ENCODE data around the gene CTCFL.
"Not testable (repeated sequence)": the region's sequence is repeated elsewhere in the genome, so short reads cannot be mapped to it uniquely, and the experiment has no call there.

The CTCFL gene

GRCh38 chr20:57480444-57481160, 44.3 kb downstream of the CTCFL start:
- no peak for DNase-seq

GRCh38 chr20:57479196-57479595, 45.7 kb downstream of the CTCFL start:
- no peak for DNase-seq

- DNase-seq = no peak
These were observed 46.8 kb downstream of the CTCFL start for GRCh38 chr20:57478176-57478575.

GRCh38 chr20:57476641-57477461, 48.1 kb downstream of the CTCFL start:
- no peak for DNase-seq

GRCh38 chr20:57476084-57476526, 48.8 kb downstream of the CTCFL start:
- no peak for DNase-seq

- DNase-seq = no peak
These were observed 49.4 kb downstream of the CTCFL start for GRCh38 chr20:57475388-57476083.

- DNase-seq = no peak
These were observed 50.1 kb downstream of the CTCFL start for GRCh38 chr20:57474816-57475215.

- no peak for DNase-seq
These were observed 50.7 kb downstream of the CTCFL start for GRCh38 chr20:57474205-57474604.

- no peak for DNase-seq
These were observed 51.5 kb downstream of the CTCFL start for GRCh38 chr20:57473246-57474048.

GRCh38 chr20:57472474-57472873, 52.5 kb downstream of the CTCFL start:
- not testable (repeated sequence) for DNase-seq

GRCh38 chr20:57471496-57472372, 53.2 kb downstream of the CTCFL start:
- no peak for DNase-seq

- DNase-seq = no peak
These were observed 54.1 kb downstream of the CTCFL start for GRCh38 chr20:57470666-57471495.

- DNase-seq = no peak
These were observed 54.8 kb downstream of the CTCFL start for GRCh38 chr20:57470212-57470522.

GRCh38 chr20:57469418-57470211, 55.3 kb downstream of the CTCFL start:
- DNase-seq = no peak

GRCh38 chr20:57468523-57469417, 56.2 kb downstream of the CTCFL start:
- DNase-seq = no peak

- DNase-seq = no peak
These were observed 57.2 kb downstream of the CTCFL start for GRCh38 chr20:57467742-57468141.

- DNase-seq = no peak
These were observed 59.0 kb downstream of the CTCFL start for GRCh38 chr20:57465943-57466342.

GRCh38 chr20:57465486-57465885, 59.5 kb downstream of the CTCFL start:
- DNase-seq = no peak

- DNase-seq = no peak
These were observed 60.2 kb downstream of the CTCFL start for GRCh38 chr20:57464642-57465211.

Data from activated CD4-positive, alpha-beta T cell treated with anti-CD3 and anti-CD28 coated beads, Interleukin-10, Interleukin-2, amounts not matched to agents 100 ng/mL and 50 ng/mL, durations not matched to agents 16 hours and 8 hours (primary cell).